NCI-H1436 (cell line): ENCODE results near the gene TIAM1.

ENCODE experiments used
- DNase-seq: peaks from one replicate; lab custom pipeline; 2025; lab: John Stamatoyannopoulos, UW

TIAM1 gene

GRCh38 chr21:31173881-31174555 lies 170.0 kb downstream of the TIAM1 start:
- no peak for DNase-seq

- DNase-seq, result no peak
Observed at GRCh38 chr21:31172328-31172727, 171.7 kb downstream of the TIAM1 start.

- DNase-seq, result no peak
Observed at GRCh38 chr21:31164713-31165694, 179.1 kb downstream of the TIAM1 start.

DNA sequence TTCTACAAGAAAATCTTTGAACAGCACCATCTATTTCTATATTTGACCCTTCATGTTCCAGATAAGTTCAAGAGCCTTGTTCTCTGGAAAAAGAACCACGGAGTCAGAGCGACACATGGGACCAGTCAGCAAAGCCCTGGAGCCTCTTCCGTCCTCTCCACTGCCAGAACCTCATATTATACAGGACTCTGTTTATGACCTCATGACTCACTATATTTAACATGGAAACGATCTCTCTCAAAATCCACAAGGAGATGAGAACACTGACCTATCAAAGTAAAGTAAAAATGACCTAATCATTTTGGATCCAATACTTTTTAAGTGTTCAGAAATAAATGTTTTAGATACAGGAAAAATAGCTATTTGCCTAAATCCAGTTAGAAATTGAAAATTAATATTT lies 181.2 kb downstream of the TIAM1 start:
- DNase-seq, result no peak

DNA sequence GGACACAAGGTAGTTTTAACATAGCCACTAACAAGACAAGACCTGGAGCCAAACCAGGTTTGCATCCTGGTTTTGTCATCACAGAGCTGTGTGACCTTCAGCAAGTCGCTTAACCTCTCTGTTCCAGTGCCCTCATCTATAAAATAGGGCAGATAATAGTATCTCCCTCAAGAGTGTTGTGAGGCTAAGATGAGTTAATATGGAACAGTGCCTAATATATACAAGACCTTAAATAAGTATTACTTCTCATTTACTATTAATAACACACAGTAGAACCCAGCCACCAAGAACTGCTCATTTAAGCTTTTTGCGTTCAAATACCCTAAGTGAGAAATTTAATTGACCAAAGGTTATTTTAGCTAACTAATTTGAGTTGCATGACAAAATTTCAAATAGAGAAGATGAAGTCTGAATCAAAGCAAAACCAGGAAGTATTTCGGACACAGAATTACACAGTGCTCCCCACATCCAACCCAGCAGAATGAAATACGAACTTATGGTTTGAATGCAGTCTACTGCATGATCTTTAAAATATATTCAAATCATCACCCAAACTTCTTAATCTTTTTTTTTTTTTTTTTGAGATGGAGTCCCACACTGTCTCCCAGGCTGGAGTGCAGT lies 181.9 kb downstream of the TIAM1 start:
- no peak for DNase-seq

GRCh38 chr21:31161157-31161556 lies 182.9 kb downstream of the TIAM1 start:
- no peak for DNase-seq

DNA sequence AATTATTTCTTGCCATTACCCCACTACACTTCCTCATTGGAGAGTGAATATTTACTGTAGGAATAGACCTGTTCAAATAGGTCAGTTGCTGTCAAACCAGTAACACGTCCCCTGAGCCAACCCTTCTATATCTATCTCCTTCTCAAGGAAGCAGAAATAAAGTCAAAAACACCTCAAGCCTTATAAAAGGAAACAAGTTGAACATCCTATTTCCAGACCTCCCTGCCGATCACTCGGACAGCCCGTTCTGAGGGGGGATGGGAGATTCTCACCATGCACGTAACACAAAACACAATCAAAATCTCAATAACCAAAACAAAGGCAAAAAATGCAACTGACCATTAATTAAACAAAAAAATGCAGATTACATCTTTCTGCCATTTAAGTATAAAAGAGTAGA lies 184.3 kb downstream of the TIAM1 start:
- DNase-seq, result no peak

DNA sequence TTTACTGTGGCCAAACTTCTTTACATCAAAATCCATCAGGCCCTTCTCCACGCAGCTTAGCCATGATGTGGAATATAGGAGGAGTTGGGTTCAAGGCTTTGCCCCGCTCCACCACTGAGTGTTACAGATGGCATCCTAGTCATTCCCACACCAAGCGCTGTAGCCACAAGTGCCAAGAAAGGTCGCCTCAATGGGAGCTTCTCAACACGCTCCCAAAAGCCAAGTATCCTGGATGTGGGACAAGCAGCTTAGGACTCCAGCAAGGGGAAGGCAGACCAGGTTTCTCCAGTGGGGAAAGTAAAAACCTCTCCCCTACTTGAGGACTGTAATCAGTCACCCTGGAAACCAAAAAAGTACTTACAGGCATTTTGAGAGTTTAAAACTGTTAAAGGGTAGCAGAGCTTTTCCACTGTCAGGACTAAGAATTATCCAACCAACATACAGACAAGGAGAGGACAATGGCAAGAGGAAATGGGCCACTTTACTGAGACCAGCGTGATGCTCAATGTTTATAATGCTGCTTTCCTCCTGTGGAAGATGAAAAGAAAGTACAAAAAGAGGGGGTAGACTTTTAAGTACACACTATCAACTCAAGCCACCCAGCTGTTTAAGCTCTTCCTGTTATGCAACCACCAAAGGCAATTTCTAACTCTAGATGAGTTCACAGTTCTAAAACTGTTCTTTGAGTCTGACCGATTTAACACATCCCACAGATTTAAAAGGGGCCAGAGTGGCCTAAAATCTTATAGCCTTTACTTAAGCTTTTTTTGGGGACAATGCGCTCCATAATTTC lies 185.1 kb downstream of the TIAM1 start:
- no peak for DNase-seq

DNA sequence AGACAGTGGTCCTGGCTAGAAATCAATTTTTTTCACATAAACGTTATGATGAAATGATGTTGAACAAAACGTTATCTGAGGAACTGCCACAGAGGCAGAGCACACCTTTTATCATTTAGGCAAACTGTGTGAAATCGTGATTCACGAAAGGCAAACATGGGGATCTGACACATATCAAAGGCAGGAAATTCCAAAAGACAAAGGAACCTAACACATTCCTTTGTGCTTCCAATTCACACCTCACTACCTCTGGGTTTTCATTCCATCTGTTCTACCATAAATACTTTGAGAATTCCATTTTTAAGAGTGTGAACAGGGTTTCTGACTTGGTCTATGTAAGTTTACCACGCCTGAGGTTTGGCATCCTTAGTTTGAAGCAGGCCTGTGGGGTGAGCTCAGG lies 186.3 kb downstream of the TIAM1 start:
- no peak for DNase-seq

- DNase-seq, result no peak
Observed at GRCh38 chr21:31156662-31157061, 187.4 kb downstream of the TIAM1 start.

GRCh38 chr21:31156169-31156568 lies 187.9 kb downstream of the TIAM1 start:
- no peak for DNase-seq

DNA sequence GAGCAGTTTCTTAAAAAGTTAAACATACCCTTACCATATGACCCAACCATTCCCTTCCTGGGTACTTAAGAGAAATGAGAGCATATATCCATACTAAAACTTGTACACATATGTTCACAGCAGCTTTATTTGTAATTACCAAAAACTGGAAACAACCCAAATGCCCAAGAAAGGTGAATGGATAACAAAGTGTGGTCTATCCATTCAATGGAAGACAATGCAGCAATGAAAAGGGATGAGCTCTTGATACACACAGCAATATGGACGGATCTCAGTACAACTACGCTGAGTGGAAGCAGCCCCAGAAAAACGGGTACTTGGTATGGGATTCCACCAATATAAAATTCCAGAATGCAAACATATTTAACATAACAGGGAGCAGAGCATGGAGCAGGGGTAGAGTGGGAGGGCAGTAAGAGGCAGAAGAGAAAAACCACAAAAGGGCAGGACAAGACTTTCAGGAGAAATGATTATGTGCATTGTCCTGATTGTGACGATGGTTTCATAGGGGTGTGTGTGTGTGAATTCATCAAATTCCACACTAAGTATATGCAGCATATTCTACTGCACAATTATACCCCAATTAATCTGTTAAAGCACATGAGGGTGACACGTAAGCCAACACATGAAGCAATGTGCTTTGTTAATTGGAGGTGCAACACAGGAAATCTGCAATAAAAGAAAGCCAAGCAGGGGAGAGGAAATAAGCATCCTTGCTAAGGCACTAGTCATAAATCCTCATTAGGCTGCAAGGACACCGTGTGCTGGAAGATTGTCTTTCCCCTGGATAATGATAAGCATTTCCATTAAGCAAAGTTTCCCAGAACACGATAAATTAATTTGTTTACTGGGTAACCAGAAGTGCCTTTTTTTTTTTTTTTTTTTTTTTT lies 192.7 kb downstream of the TIAM1 start:
- no peak for DNase-seq

- no peak for DNase-seq
Observed at GRCh38 chr21:31145274-31145673, 198.8 kb downstream of the TIAM1 start.

DNA sequence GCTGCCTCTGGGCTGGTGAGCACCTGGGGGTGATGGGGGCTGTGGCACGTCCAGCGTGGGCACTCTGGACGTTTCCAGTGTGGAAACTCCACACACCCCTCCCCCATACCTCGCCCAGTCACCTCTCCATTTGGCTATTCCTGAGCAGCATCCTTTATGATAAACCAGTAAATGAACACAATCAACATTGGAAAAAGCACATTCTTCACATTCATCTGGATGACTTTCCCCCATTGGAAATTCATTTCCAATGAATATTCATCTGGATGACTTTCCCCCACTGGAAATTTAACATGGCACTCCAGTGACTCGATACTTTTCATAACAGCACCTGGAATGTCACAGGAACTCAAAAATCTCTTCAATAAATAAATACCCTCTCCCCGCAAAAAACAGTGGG lies 201.0 kb downstream of the TIAM1 start:
- no peak for DNase-seq

DNA sequence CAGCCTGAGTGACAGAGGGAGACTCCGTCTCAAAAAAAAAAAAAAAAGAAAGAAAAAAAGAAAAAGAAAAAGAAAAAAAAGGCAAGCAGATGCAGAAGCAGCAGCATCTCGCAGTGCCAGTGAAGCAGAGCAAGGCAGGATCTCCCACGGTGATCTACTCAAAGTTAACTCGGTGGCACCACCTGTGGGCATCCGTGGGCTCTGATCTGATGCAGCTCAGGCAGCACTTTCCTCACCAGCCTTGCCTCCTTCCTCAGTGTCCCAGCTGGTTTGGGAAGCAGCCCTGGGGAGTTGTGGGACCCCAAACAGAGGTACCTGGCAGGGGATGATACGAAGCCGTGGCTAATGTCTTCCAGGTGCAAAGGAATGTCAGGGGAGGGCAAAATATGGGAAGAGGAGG lies 201.5 kb downstream of the TIAM1 start:
- no peak for DNase-seq

DNA sequence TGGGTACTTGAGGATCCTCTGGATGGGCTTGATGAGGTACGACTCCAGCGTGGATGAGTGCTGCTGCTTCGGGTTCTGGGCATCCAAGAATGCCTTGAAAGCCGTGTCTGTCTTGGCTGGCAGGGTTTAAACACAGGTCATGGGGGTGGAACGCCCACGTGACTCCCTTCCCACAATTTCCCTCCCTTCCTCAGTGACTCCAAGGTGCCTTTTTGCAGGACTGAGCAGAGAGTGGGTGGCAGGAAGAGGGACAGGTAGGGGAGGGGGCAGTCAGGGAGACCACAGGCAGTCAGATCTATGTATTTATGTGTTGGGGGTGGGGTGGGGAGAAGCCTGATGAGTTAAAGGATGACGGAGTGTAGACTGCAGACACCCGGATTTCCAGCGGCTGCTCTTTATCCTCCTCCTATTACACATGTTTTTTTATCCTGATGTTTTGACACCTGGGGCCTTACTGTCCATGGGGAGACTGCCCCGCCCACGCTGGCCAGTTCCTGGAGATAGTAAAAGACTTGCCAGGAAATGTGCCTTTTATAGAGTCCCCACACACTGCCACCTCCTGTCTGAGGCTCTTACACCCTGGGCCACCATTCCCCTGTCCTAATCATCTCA lies 202.6 kb downstream of the TIAM1 start:
- DNase-seq, result no peak

DNA sequence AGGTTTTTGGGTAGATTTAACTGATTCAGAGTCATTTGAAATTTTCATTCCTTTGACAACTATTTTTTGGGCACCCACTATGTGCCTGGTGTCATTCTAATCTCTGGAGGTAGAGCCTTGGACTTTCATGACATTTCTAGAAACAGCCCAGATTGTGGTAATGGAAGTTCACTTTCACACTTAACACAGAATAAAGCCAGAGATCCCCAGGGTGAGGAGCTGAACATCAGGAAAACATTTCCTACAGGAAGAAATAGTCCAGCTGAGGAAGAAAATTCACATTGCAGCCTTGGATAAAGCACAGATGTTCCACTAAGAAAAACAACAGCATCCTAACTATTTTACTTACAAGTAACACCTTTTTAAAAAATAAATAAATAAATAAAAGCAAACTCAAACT lies 203.4 kb downstream of the TIAM1 start:
- DNase-seq, result no peak

- DNase-seq, result no peak
Observed at GRCh38 chr21:31140025-31140424, 204.0 kb downstream of the TIAM1 start.

GRCh38 chr21:31137960-31138359 lies 206.1 kb downstream of the TIAM1 start:
- no peak for DNase-seq

DNA sequence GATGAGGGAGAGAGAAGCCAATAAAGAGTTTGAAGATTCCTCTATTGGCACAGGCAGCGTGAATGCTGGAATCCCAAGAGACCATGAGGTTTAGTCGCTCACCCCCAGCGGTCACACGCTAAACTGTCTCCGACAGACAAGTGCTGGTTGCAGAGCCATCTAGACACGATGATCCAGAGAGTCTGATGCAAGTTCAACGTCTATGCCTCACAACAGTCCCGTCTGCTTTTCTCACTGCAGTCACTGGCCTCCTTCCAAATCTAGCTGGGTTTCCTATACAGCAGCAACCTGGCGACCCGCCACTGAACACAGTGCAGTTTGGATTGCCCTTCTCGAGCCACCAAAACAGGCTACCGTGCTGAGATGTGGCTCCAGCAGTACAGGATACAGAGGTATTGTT lies 207.2 kb downstream of the TIAM1 start:
- DNase-seq, result no peak
